Fibroblast of the aortic adventitia (primary cell): Measurements from ENCODE around the gene SLC9A2. TPM values are rescaled to one million over a fixed set of nuclear protein-coding genes. Genes with fewer than 3 reads are reported as not detected.

Experiments used
- DNase-seq: peaks from one replicate; pipeline ENCODE4 v3.0.0-alpha.2; 2010; ENCODE audit warnings: low read depth
- H3K4me3 ChIP-seq: 2 replicates; pipeline ENCODE4 v1.5.1; 2011; ENCODE audit warnings: low read depth, mild to moderate bottlenecking, control low read depth, low read length, moderate library complexity
- total RNA-seq: library from RNA; depleted of rRNA; stranded (reverse); fragments of >200 nt; gene quantifications from 2 replicates; pipeline ENCODE4 v1.2.3, GENCODE V29; 2012; ENCODE audit warnings: low replicate concordance
- TF ChIP-seq, protein P1 (sequence below): IDR thresholded peaks from 2 replicates; pipeline ENCODE4 v1.5.1; 2011; ENCODE audit warnings: mild to moderate bottlenecking, low read length, control low read depth, inconsistent platforms; ENCODE audit not compliant: insufficient read depth

The SLC9A2 gene
- total RNA-seq = under 0.01 TPM in 1 of 2 replicates, not detected in the other

DNA sequence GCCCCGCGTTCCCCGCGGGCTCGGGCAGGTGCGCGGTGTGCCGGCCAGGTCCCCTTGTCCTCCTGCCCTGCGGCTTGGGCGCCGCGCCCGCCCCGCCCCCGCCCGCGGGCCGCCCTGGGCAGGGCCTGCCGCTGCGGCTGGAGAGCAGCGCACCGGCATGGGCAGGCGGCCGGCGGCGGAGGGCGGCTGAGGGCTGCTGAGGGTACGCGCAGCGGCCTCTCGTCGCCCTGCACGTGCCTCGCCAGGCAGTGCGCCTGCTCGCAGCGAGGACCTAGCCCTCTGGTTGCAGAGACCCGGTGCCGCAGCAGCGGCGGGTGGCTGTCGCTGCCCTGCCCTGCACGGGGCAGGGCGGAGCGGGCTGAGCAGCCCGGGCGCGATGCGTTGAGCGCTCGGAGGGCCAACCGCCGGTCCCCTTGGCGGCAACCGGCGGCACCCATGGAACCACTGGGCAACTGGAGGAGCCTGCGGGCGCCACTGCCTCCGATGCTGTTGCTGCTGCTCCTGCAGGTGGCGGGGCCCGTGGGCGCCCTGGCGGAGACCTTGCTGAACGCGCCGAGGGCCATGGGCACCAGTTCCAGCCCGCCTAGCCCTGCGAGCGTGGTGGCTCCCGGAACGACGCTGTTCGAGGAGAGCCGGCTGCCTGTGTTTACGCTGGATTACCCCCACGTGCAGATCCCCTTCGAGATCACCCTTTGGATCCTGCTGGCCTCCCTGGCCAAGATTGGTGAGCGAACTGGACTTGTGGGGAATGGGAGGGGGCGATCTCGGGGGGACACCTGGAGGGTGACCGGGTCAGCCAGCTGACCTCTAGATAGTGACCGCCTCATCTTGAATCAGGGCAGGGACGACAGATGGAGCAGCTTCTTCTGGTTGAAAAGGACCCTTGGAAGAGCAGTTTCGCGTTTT is at the start of gene SLC9A2:
Gene SLC9A2, plus strand, starts transcription at position 140 of the 906 bp plus-strand sequence. Its CDS starts 296 bp downstream, at position 436.
- no peak for DNase-seq
- TF ChIP-seq, protein P1, sequence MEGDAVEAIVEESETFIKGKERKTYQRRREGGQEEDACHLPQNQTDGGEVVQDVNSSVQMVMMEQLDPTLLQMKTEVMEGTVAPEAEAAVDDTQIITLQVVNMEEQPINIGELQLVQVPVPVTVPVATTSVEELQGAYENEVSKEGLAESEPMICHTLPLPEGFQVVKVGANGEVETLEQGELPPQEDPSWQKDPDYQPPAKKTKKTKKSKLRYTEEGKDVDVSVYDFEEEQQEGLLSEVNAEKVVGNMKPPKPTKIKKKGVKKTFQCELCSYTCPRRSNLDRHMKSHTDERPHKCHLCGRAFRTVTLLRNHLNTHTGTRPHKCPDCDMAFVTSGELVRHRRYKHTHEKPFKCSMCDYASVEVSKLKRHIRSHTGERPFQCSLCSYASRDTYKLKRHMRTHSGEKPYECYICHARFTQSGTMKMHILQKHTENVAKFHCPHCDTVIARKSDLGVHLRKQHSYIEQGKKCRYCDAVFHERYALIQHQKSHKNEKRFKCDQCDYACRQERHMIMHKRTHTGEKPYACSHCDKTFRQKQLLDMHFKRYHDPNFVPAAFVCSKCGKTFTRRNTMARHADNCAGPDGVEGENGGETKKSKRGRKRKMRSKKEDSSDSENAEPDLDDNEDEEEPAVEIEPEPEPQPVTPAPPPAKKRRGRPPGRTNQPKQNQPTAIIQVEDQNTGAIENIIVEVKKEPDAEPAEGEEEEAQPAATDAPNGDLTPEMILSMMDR = no peak
- peak within 1 kb of the TSS; percentile 46 for H3K4me3 ChIP-seq

DNA sequence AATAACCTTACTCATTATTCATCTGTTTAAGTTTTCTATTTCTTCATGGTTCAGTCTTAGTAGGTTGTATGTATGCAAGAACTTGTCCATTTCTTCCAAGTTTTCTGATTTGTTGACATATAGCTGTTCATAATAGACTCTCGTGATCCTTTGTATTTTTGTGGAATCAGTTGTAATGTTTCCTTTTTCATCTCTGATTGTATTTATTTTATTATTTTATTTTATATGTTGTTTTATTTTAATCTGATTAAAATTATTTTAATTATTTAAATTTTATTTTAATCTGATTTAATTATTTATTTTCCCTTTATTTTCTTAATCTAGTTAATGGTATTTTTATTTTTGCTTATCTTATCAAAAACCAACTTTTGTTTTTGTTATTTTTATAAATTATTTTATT is 43.5 kb upstream of the SLC9A2 start:
- DNase-seq = no peak
- H3K4me3 ChIP-seq = no peak overlapping the region
- TF ChIP-seq, protein P1 = no peak

GRCh38 chr2:102578376-102578775 is 41.0 kb upstream of the SLC9A2 start:
- no peak overlapping the region for H3K4me3 ChIP-seq
- DNase-seq = no peak
- TF ChIP-seq, protein P1 = no peak

DNA sequence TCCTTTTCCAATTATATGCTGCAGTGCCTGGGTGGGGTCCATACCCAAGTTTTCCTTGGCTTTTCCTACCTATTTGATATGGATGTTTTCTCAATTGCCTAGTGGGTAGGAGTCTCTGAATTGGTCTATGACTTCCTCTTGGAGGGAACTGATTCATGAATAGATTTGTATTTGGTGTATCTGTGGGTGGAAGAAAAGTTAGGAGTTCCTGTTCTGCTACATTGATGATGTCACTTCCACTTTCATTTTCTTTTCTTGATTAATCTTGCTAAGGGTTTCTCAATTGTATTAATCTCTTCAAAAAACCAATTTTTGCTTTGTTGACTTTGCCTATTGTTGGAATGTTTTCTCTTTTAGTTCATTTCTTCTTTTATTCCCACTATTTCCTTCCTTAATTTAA is 37.4 kb upstream of the SLC9A2 start:
- DNase-seq = no peak
- TF ChIP-seq, protein P1 = no peak
- no peak overlapping the region for H3K4me3 ChIP-seq

DNA sequence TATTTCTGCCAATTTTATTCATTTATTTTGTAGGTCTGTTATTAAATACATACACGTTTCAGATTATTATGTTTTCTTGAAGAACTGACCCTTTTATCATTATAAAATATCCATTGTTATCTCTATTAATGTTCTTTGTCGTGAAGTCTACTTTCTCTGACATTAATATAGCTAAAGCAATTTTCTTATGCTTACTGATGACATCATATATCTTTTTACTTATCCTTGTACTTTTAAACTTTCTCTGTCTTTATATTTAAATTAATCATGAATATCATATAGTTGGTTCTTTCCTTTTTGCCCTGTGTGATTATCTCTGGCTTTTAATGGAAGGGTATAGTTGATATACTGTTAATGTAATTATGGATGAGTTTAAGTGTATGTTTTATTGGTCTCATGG is 36.5 kb upstream of the SLC9A2 start:
- H3K4me3 ChIP-seq = no peak overlapping the region
- no peak for DNase-seq
- TF ChIP-seq, protein P1 = no peak

GRCh38 chr2:102585847-102586404 is 33.4 kb upstream of the SLC9A2 start:
- no peak overlapping the region for H3K4me3 ChIP-seq
- TF ChIP-seq, protein P1 = no peak
- no peak for DNase-seq
